GM18868 (cell line): ENCODE measurements around the gene TMEFF2.
A peak's percentile ranks its signal among the peaks of the same experiment; 100 is the strongest.

Source experiments
- ATAC-seq: cut with Tn5 transposase; IDR thresholded peaks from one replicate; pipeline ENCODE4 v1.9.1; 2021; ENCODE audit warnings: mild to moderate bottlenecking, moderate library complexity; ENCODE audit not compliant: unreplicated experiment

The TMEFF2 gene

GRCh38 chr2:192025637-192026036, 169.1 kb downstream of the TMEFF2 start:
- no peak for ATAC-seq

- no peak for ATAC-seq
Observed at GRCh38 chr2:192023006-192023405, 171.7 kb downstream of the TMEFF2 start.

GRCh38 chr2:192017844-192018243, 176.9 kb downstream of the TMEFF2 start:
- ATAC-seq: no peak

- ATAC-seq: no peak
Observed at GRCh38 chr2:192016265-192016664, 178.5 kb downstream of the TMEFF2 start.

GRCh38 chr2:192013211-192013610, 181.5 kb downstream of the TMEFF2 start:
- ATAC-seq: no peak

- no peak for ATAC-seq
Observed at GRCh38 chr2:192011196-192011595, 183.5 kb downstream of the TMEFF2 start.

- ATAC-seq: peak; percentile 41
Observed at GRCh38 chr2:192010073-192010472, 184.7 kb downstream of the TMEFF2 start.

- no peak for ATAC-seq
Observed at GRCh38 chr2:192007581-192008228, 187.0 kb downstream of the TMEFF2 start.

GRCh38 chr2:192005211-192005610, 189.5 kb downstream of the TMEFF2 start:
- no peak for ATAC-seq

- ATAC-seq: peak; percentile 82
Observed at GRCh38 chr2:192004188-192004963, 190.4 kb downstream of the TMEFF2 start.

GRCh38 chr2:192002418-192002817, 192.3 kb downstream of the TMEFF2 start:
- no peak for ATAC-seq

- no peak for ATAC-seq
Observed at GRCh38 chr2:192000196-192000980, 194.3 kb downstream of the TMEFF2 start.

- no peak for ATAC-seq
Observed at GRCh38 chr2:191999101-191999841, 195.5 kb downstream of the TMEFF2 start.

GRCh38 chr2:191995285-191995684, 199.4 kb downstream of the TMEFF2 start:
- no peak for ATAC-seq

GRCh38 chr2:191994749-191995148, 200.0 kb downstream of the TMEFF2 start:
- no peak for ATAC-seq

- no peak for ATAC-seq
Observed at GRCh38 chr2:191991442-191991841, 203.3 kb downstream of the TMEFF2 start.

- no peak for ATAC-seq
Observed at GRCh38 chr2:191985740-191986139, 209.0 kb downstream of the TMEFF2 start.

- no peak for ATAC-seq
Observed at GRCh38 chr2:191983591-191983990, 211.1 kb downstream of the TMEFF2 start.

GRCh38 chr2:191983186-191983585, 211.5 kb downstream of the TMEFF2 start:
- no peak for ATAC-seq

GRCh38 chr2:191981706-191982105, 213.0 kb downstream of the TMEFF2 start:
- no peak for ATAC-seq

- no peak for ATAC-seq
Observed at GRCh38 chr2:191980483-191980882, 214.2 kb downstream of the TMEFF2 start.
